HCT116 (cell line): ENCODE results near the gene ATP2A3. TPM values are rescaled to one million over a fixed set of nuclear protein-coding genes. Genes with fewer than 3 reads are reported as not detected.

Experiments used
- ATAC-seq: fragments of 200-7000 bp; cut with Tn5 transposase; 2 replicates; pipeline ENCODE4 v1.9.1; 2020; ENCODE audit warnings: mild to moderate bottlenecking, moderate library complexity
- BruUV-seq: library from RNA; stranded (reverse); fragments of 400-500 nt; replicated peaks from 2 replicates; lab custom pipeline; 2021; lab: Mats Ljungman, UMichigan
- CTCF ChIA-PET: fragments of 300-600 bp; sonication (Branson Sonifier 250); formaldehyde crosslinking; loops from one replicate; lab custom pipeline; 2021; ENCODE audit warnings: antibody characterized with exemption; lab: Charles Lee
- POLR2A ChIA-PET: fragments of 300-600, 350-600 bp; sonication (Branson Sonifier 250); formaldehyde crosslinking; loops from one replicate; lab custom pipeline; 2021; ENCODE audit warnings: antibody characterized with exemption; lab: Charles Lee
- RAD21 ChIA-PET, 2 experiments: fragments of 300-600 bp; sonication (Branson Sonifier 250); formaldehyde crosslinking; loops; one replicate each; lab custom pipeline; 2023; ENCODE audit warnings: low total read pairs in 2 of 2; ENCODE audit not compliant: uncharacterized antibody in 2 of 2, unreplicated experiment in 2 of 2, low non-redundant PET in 1 of 2; lab: Charles Lee
- DNase-seq: peaks from one replicate; pipeline ENCODE4 v3.0.0-alpha.2; 2010; ENCODE audit warnings: low read depth, low spot score
- H2AFZ ChIP-seq: fragments of 200-600 bp; shearing (Covaris generic), sonication (generic); 2 replicates; pipeline ENCODE4 v1.6.1; 2017; ENCODE audit warnings: low read depth, mixed run types, mixed read lengths, antibody characterized with exemption, low read length; ENCODE audit not compliant: poor library complexity, severe bottlenecking
- H3K27ac ChIP-seq: 2 replicates; pipeline ENCODE4 v1.5.1; 2012; ENCODE audit warnings: low read depth, low read length
- H3K27me3 ChIP-seq: fragments of 200-600 bp; sonication (generic); 2 replicates; pipeline ENCODE4 v1.6.1; 2016; ENCODE audit warnings: mixed run types, low read length, mixed read lengths; ENCODE audit not compliant: insufficient read depth
- H3K36me3 ChIP-seq, 2 experiments: fragments of 200-500 bp in 1 of 2; fragments of 200-600 bp in 1 of 2; sonication (Bioruptor generic) in 1 of 2; sonication (generic) in 1 of 2; 2 replicates each; pipeline versions ENCODE4 v1.5.1 to v1.6.1; 2014 to 2016; ENCODE audit warnings: low read length in 2 of 2, inconsistent platforms in 1 of 2, mixed read lengths in 1 of 2, mixed run types in 1 of 2; ENCODE audit not compliant: insufficient read depth in 2 of 2, control insufficient read depth in 1 of 2
- H3K4me1 ChIP-seq, 2 experiments: fragments of 200-600 bp in 1 of 2; sonication (generic) in 1 of 2; 2 replicates each; pipeline versions ENCODE4 v1.5.1 to v1.6.1; 2012 to 2017; ENCODE audit warnings: low read length in 2 of 2, inconsistent platforms in 1 of 2, mild to moderate bottlenecking in 1 of 2, mixed read lengths in 1 of 2, mixed run types in 1 of 2, moderate library complexity in 1 of 2; ENCODE audit not compliant: insufficient read depth in 2 of 2, control insufficient read depth in 1 of 2
- H3K4me2 ChIP-seq: fragments of 200-600 bp; sonication (generic); 2 replicates; pipeline ENCODE4 v1.6.1; 2017; ENCODE audit warnings: mixed run types, low read length, mixed read lengths
- H3K4me3 ChIP-seq, 2 experiments: fragments of 200-600 bp in 1 of 2; sonication (generic) in 1 of 2; replicated peaks in 1 of 2; 2 replicates each; pipeline ENCODE4 v1.5.1; 2011 to 2016; ENCODE audit warnings: low read length in 2 of 2, control low read depth in 1 of 2, low read depth in 1 of 2, mild to moderate bottlenecking in 1 of 2, mixed read lengths in 1 of 2, mixed run types in 1 of 2
- H3K79me2 ChIP-seq: fragments of 200-600 bp; sonication (generic); 2 replicates; pipeline ENCODE4 v1.6.1; 2017; ENCODE audit warnings: mild to moderate bottlenecking, mixed run types, low read length, moderate library complexity, mixed read lengths; ENCODE audit not compliant: insufficient read depth
- H3K9ac ChIP-seq: fragments of 200-600 bp; sonication (generic); 2 replicates; pipeline ENCODE4 v1.6.1; 2016; ENCODE audit warnings: low read length, mixed read lengths
- H3K9me2 ChIP-seq: fragments of 200-600 bp; sonication (generic), shearing (Covaris generic); 2 replicates; pipeline ENCODE4 v1.6.1; 2017; ENCODE audit warnings: mixed run types, mild to moderate bottlenecking, moderate library complexity; ENCODE audit not compliant: insufficient read depth
- H3K9me3 ChIP-seq, 2 experiments: fragments of 200-500 bp in 1 of 2; fragments of 200-600 bp in 1 of 2; sonication (Bioruptor generic) in 1 of 2; sonication (generic) in 1 of 2; 2 replicates each; pipeline ENCODE4 v1.6.1; 2014 to 2017; ENCODE audit warnings: low read length in 2 of 2, mixed read lengths in 2 of 2, inconsistent platforms in 1 of 2, low read depth in 1 of 2, mild to moderate bottlenecking in 1 of 2, mixed run types in 1 of 2, moderate library complexity in 1 of 2; ENCODE audit not compliant: control insufficient read depth in 1 of 2, insufficient read depth in 1 of 2
- H4K20me1 ChIP-seq: fragments of 200-600 bp; sonication (generic), shearing (Covaris generic); 2 replicates; pipeline ENCODE4 v1.6.1; 2017; ENCODE audit warnings: mixed run types, mild to moderate bottlenecking, moderate library complexity; ENCODE audit not compliant: insufficient read depth
- CBX3 ChIP-seq: IDR thresholded peaks from 2 replicates; pipeline ENCODE4 v1.6.1; 2012; ENCODE audit warnings: low read depth
- CTCF ChIP-seq, 3 experiments: fragments of 200-600 bp in 1 of 3; sonication (generic) in 1 of 3; IDR thresholded peaks in 2 of 3; conservative IDR thresholded peaks in 1 of 3; 2 replicates each; pipeline ENCODE4 v1.5.1; 2012 to 2017; ENCODE audit warnings: low read depth in 2 of 3, low read length in 2 of 3, antibody characterized with exemption in 1 of 3, borderline replicate concordance in 1 of 3, control low read depth in 1 of 3, mild to moderate bottlenecking in 1 of 3, mixed read lengths in 1 of 3, mixed run types in 1 of 3, moderate library complexity in 1 of 3; ENCODE audit not compliant: insufficient read depth in 1 of 3
- EZH2 ChIP-seq: fragments of 200-600 bp; sonication (generic); IDR thresholded peaks from 2 replicates; pipeline ENCODE4 v1.6.1; 2017; ENCODE audit warnings: antibody characterized with exemption, mixed run types
- FOSL1 ChIP-seq: IDR thresholded peaks from 2 replicates; pipeline ENCODE4 v1.6.1; 2012; ENCODE audit warnings: low read depth
- JUND ChIP-seq: IDR thresholded peaks from 2 replicates; pipeline ENCODE4 v1.6.1; 2012
- POLR2A ChIP-seq: IDR thresholded peaks from 2 replicates; pipeline ENCODE4 v1.7.0; 2011; ENCODE audit warnings: borderline replicate concordance; ENCODE audit not compliant: insufficient read depth, insufficient read length; ENCODE audit errors: extremely low read depth
- POLR2AphosphoS5 ChIP-seq: IDR thresholded peaks from 2 replicates; pipeline ENCODE4 v1.6.1; 2011; ENCODE audit warnings: mild to moderate bottlenecking, low read depth, low read length, moderate library complexity
- RAD21 ChIP-seq: IDR thresholded peaks from 2 replicates; pipeline ENCODE4 v1.6.1; 2012; ENCODE audit warnings: low read depth, mild to moderate bottlenecking
- REST ChIP-seq: IDR thresholded peaks from 2 replicates; pipeline ENCODE4 v1.6.1; 2012; ENCODE audit warnings: low read depth
- SIN3A ChIP-seq: IDR thresholded peaks from 2 replicates; pipeline ENCODE4 v1.6.1; 2012; ENCODE audit warnings: low read depth
- SP1 ChIP-seq: IDR thresholded peaks from 2 replicates; pipeline ENCODE4 v1.6.1; 2012; ENCODE audit warnings: low read depth
- SRF ChIP-seq: IDR thresholded peaks from 2 replicates; pipeline ENCODE4 v1.6.1; 2012; ENCODE audit warnings: low read depth
- TCF7L2 ChIP-seq: IDR thresholded peaks from 2 replicates; pipeline ENCODE4 v1.7.0; 2011; ENCODE audit warnings: borderline replicate concordance, inconsistent platforms; ENCODE audit not compliant: insufficient read depth, insufficient read length; ENCODE audit errors: extremely low read depth
- YY1 ChIP-seq: IDR thresholded peaks from 2 replicates; pipeline ENCODE4 v1.6.1; 2011; ENCODE audit warnings: low read length, low read depth, moderate library complexity, mild to moderate bottlenecking; ENCODE audit not compliant: insufficient replicate concordance; ENCODE audit errors: extremely low read depth
- ZNF274 ChIP-seq: fragments of 200-500 bp; sonication (Bioruptor generic); IDR thresholded peaks from 2 replicates; pipeline ENCODE4 v1.6.1; 2014; ENCODE audit warnings: mild to moderate bottlenecking, low read depth, low read length, inconsistent platforms
- intact Hi-C: fragments of 100-400 bp; cut with micrococcal nuclease; formaldehyde crosslinking; loops from 2 replicates; pipeline ENCODE4 v1.10.0; 2022
- total RNA-seq: library from RNA; stranded (reverse); gene quantifications from one replicate; pipeline ENCODE4 v1.2.1, GENCODE V29; 2021; ENCODE audit not compliant: unreplicated experiment
- TF ChIP-seq, protein P1 (sequence below): IDR thresholded peaks from 2 replicates; pipeline ENCODE4 v1.6.1; 2012

The ATP2A3 gene
- total RNA-seq, 1 experiment from 2014 or later, result 23.1 TPM

GRCh38 chr17:3937359-3937758 lies 26.9 kb downstream of the ATP2A3 start:
- H3K27ac ChIP-seq, result no peak overlapping the region
- no peak overlapping the region for H3K4me2 ChIP-seq
- no peaks in the 10 kb centered on the region for H3K27me3 ChIP-seq
- BruUV-seq, result no TSS peak
- CTCF ChIA-PET, result no interaction called here
- DNase-seq (no peak), ATAC-seq (no peak)
- RAD21 ChIA-PET, result no interaction called here
- no peaks in the 10 kb centered on the region for H4K20me1 ChIP-seq
- POLR2A ChIA-PET, result no interaction called here
- TF ChIP-seq ZNF274 (no peak), POLR2AphosphoS5 (no peak), SIN3A (no peak), CTCF (IDR thresholded peaks at IDR 0.05 in 2 of 3, conservative IDR thresholded peaks at IDR 0.05 in 1 of 3; ENCODE audit: borderline replicate concordance in 1 of 3, insufficient read depth in 1 of 3, low read depth in 2 of 3, low read length in 2 of 3) (no peak), FOSL1 (no peak), RAD21 (no peak), YY1 (no peak), REST (no peak), SRF (no peak), SP1 (no peak), JUND (no peak), CBX3 (no peak), POLR2A (no peak), EZH2 (no peak), TCF7L2 (no peak)
- TF ChIP-seq, protein P1, sequence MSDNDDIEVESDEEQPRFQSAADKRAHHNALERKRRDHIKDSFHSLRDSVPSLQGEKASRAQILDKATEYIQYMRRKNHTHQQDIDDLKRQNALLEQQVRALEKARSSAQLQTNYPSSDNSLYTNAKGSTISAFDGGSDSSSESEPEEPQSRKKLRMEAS, result no peak
- no peaks in the 10 kb centered on the region for H3K36me3 ChIP-seq
- no peak overlapping the region for H2AFZ ChIP-seq
- no peaks in the 10 kb centered on the region for H3K9me3 ChIP-seq
- H3K9ac ChIP-seq, result no peak overlapping the region
- H3K4me1 ChIP-seq, result peaks cover 0 to 5% of the 10 kb centered on the region in 2 experiments; a peak in 1 of 4 replicates
- no peaks in the 10 kb centered on the region for H3K9me2 ChIP-seq
- no peak overlapping the region for H3K4me3 ChIP-seq
- H3K79me2 ChIP-seq, result no peaks in the 10 kb centered on the region
- intact Hi-C loops, result no loop called here
